ENCODE data around the gene PHACTR1. TPM values are rescaled to one million over a fixed set of nuclear protein-coding genes. Genes with fewer than 3 reads are reported as not detected.

PHACTR1 gene
- total RNA-seq, 2 donors from 2014 or later, result 1.3 to 4.3 TPM

DNA sequence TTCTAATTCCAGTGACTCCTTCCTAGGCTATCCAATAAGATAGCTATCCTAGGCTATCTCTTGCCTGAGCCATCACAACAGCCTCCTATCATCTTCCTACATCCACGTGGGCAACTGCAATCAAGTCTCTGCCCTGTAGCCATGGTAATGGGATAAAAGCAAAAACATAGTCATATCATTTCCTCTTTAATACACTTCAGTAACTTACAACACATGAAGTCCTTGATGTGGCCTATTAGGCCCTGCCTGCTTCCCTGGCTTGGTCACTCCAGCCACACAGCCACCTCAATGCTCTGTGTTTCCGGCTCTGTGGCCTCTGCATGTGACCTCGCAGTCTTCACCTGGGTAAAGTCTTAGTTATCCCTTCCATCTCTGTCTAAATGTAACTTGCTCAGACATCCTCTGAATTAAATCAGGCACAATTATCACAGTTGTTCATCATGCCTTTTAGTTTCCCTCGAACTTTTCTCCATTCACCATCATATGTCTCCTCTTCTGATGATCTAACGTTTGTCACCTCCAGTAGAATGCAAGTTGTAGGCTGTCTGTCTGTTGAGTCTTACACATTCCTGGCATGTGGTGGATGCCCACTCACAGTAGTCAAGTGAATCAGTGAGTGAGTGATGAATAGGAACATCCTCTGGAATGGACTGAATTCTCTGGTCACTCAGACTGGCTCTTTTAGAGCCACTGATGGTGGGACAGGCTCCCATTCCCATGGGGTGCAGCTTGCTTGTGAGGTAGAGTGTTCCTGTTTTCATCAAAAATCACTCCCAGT is 382.4 kb downstream of the PHACTR1 start:
- intact Hi-C loops (cut with DNase I), result no loop called here
- no peak for DNase-seq (ENCODE audit: low spot score)
- 93% methylated on average over 5 of the region's 5 CpGs for WGBS

DNA sequence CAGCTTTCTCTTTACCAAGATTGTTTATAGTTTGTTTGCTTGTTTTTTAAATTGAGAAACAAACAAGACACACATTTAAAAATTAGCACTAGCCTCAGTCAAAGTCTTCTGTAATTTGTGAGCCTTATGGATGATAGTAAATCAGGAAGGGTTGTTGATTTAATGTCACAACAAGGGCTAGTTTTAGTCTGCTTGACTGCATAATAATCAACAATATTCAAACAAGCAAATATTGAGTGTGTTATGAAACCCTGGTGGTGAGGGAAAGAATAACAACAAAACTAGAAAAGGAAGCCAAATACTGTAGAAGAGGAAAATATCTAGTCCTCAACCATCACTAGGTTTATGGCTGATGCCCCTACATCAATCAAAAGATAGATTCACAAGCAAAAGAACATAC is 383.2 kb downstream of the PHACTR1 start:
- TF ChIP-seq POLR2AphosphoS5 (IDR thresholded peaks at IDR 0.05), result no peak
- H3K4me1 ChIP-seq (replicated peaks), result no peaks in the 10 kb centered on the region
- no peak overlapping the region for H3K4me3 ChIP-seq
- no peak overlapping the region for H3K27ac ChIP-seq
- intact Hi-C loops (cut with DNase I), result no loop called here
- H3K27me3 ChIP-seq (replicated peaks; ENCODE audit: insufficient read depth), result no peaks in the 10 kb centered on the region
- no peaks in the 10 kb centered on the region for H3K9me3 ChIP-seq
- no peaks in the 10 kb centered on the region for H3K36me3 ChIP-seq
- DNase-seq (ENCODE audit: low spot score), result no peak

More for the DNA sequence above, 382.4 kb downstream of the PHACTR1 start:
- Histone ChIP-seq H3K9me3 (no peaks in the 10 kb centered on the region), H3K4me3 (no peak overlapping the region), H3K27me3 (replicated peaks; ENCODE audit: insufficient read depth) (no peaks in the 10 kb centered on the region), H3K4me1 (replicated peaks) (no peaks in the 10 kb centered on the region), H3K27ac (no peak overlapping the region), H3K36me3 (no peaks in the 10 kb centered on the region)
- no peak for TF ChIP-seq POLR2A (IDR thresholded peaks at IDR 0.05)
- TF ChIP-seq, protein P1, sequence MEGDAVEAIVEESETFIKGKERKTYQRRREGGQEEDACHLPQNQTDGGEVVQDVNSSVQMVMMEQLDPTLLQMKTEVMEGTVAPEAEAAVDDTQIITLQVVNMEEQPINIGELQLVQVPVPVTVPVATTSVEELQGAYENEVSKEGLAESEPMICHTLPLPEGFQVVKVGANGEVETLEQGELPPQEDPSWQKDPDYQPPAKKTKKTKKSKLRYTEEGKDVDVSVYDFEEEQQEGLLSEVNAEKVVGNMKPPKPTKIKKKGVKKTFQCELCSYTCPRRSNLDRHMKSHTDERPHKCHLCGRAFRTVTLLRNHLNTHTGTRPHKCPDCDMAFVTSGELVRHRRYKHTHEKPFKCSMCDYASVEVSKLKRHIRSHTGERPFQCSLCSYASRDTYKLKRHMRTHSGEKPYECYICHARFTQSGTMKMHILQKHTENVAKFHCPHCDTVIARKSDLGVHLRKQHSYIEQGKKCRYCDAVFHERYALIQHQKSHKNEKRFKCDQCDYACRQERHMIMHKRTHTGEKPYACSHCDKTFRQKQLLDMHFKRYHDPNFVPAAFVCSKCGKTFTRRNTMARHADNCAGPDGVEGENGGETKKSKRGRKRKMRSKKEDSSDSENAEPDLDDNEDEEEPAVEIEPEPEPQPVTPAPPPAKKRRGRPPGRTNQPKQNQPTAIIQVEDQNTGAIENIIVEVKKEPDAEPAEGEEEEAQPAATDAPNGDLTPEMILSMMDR (IDR thresholded peaks at IDR 0.05), result no peak
- TF ChIP-seq POLR2AphosphoS5 (IDR thresholded peaks at IDR 0.05), result no peak

DNA sequence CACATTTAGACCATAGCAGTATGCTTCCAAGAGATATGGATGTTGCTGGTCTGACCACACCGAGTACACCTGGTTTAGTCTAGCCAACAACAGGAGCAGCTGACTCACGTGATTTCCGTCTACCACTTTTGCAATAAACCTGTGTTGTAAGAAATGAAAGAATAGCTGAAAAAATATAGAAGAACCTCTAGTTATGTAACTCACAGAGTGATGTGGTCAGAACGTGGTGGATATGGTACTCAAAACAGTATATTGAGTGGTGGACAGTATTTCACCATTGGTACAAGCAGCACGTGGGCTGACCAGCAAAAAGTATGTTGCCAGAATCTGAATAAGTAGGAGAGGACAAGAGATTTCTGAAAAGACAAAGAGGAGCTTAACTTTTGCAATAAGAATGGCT is 384.8 kb downstream of the PHACTR1 start:
- no peak for DNase-seq (ENCODE audit: low spot score)
- Histone ChIP-seq H3K27me3 (replicated peaks; ENCODE audit: insufficient read depth) (no peaks in the 10 kb centered on the region), H3K9me3 (no peaks in the 10 kb centered on the region), H3K27ac (no peak overlapping the region), H3K36me3 (no peaks in the 10 kb centered on the region), H3K4me1 (replicated peaks) (no peaks in the 10 kb centered on the region), H3K4me3 (no peak overlapping the region)
- intact Hi-C loops (cut with DNase I), result no loop called here
- 88% methylated on average over 5 of the region's 5 CpGs for WGBS
- TF ChIP-seq, protein P1 (IDR thresholded peaks at IDR 0.05), result no peak
- TF ChIP-seq POLR2A (IDR thresholded peaks at IDR 0.05) (no peak), POLR2AphosphoS5 (IDR thresholded peaks at IDR 0.05) (no peak)

DNA sequence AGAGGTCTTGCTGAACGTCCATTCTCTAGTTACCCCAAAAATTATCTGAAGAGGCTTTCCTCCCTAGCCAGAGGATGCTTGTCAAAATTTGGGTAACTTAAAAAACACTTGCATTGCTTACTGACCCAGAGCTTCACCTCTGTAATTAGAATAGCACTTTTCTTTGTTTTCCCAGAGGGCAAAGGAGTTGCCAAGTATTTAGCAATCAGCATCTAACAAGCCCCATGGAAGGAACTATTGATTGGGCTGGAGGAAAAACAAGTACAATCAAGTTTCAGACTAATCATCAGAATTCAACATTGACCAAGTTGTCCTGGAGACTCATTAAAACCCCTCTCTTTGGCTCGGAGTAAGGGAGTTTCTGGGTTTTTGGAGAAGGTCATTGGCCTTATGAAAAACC is 385.4 kb downstream of the PHACTR1 start:
- WGBS, result 57% methylated on average over 2 of the region's 2 CpGs

DNA sequence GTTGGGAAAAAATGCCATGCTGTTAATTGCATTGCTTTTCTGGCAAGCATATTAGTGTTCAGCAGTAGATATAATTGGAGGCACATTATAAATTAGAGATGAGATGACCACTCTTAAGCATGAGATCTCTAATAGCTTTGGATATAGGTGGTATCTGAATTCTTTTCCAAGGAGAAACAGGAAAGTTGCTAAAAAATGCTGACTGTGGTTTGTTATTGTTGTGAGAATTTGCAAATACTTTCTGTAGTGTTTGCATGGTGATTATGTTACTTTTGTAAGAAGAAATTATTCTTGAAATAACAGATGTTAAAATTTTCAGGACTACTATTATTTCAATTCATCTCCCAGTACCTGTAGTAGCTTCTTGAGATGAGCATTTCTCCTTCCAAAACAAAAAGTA is 386.6 kb downstream of the PHACTR1 start:
- Histone ChIP-seq H3K27me3 (replicated peaks; ENCODE audit: insufficient read depth) (no peaks in the 10 kb centered on the region), H3K9me3 (no peaks in the 10 kb centered on the region), H3K27ac (no peak overlapping the region), H3K4me3 (no peak overlapping the region), H3K4me1 (replicated peaks) (no peaks in the 10 kb centered on the region), H3K36me3 (no peaks in the 10 kb centered on the region)
- DNase-seq (ENCODE audit: low spot score), result no peak
- intact Hi-C loops (cut with DNase I), result no loop called here
- TF ChIP-seq POLR2AphosphoS5 (IDR thresholded peaks at IDR 0.05) (no peak), POLR2A (IDR thresholded peaks at IDR 0.05) (no peak)
- TF ChIP-seq, protein P1 (IDR thresholded peaks at IDR 0.05), result no peak

More for the DNA sequence above, 385.4 kb downstream of the PHACTR1 start:
- TF ChIP-seq, protein P1 (IDR thresholded peaks at IDR 0.05), result no peak
- TF ChIP-seq POLR2AphosphoS5 (IDR thresholded peaks at IDR 0.05) (no peak), POLR2A (IDR thresholded peaks at IDR 0.05) (no peak)
- H3K27me3 ChIP-seq (replicated peaks; ENCODE audit: insufficient read depth), result no peaks in the 10 kb centered on the region
- DNase-seq (ENCODE audit: low spot score), result no peak
- intact Hi-C loops (cut with DNase I), result no loop called here
- H3K36me3 ChIP-seq, result no peaks in the 10 kb centered on the region
- H3K4me3 ChIP-seq, result no peak overlapping the region
- H3K27ac ChIP-seq, result no peak overlapping the region
- no peaks in the 10 kb centered on the region for H3K4me1 ChIP-seq (replicated peaks)
- H3K9me3 ChIP-seq, result no peaks in the 10 kb centered on the region

Measured in prostate gland (tissue), 2 donors.